GM10248 (cell line): ENCODE results near the gene COCH.
"Not testable (repeated sequence)": the region's sequence is repeated elsewhere in the genome, so short reads cannot be mapped to it uniquely, and the experiment has no call there.

Experiments used
- CTCF ChIA-PET: fragments of 300-600 bp; sonication (Branson Sonifier 250); formaldehyde crosslinking; extraction: SDS; loops from one replicate; lab custom pipeline; 2021; ENCODE audit warnings: antibody characterized with exemption; lab: Yijun Ruan, JAX
- POLR2A ChIA-PET: fragments of 350-650 bp; sonication (Branson Sonifier 250); formaldehyde crosslinking; extraction: SDS; loops from one replicate; lab custom pipeline; 2020; ENCODE audit warnings: antibody characterized with exemption; lab: Yijun Ruan, JAX
- DNase-seq: peaks from one replicate; pipeline ENCODE4 v3.0.0; 2012; ENCODE audit errors: extremely low spot score
- TF ChIP-seq, protein P1 (sequence below): IDR thresholded peaks from 2 replicates; pipeline ENCODE4 v1.5.1; 2012; ENCODE audit warnings: mild to moderate bottlenecking, low read depth; ENCODE audit errors: extremely low read depth, missing control alignments, control extremely low read depth

The COCH gene

DNA sequence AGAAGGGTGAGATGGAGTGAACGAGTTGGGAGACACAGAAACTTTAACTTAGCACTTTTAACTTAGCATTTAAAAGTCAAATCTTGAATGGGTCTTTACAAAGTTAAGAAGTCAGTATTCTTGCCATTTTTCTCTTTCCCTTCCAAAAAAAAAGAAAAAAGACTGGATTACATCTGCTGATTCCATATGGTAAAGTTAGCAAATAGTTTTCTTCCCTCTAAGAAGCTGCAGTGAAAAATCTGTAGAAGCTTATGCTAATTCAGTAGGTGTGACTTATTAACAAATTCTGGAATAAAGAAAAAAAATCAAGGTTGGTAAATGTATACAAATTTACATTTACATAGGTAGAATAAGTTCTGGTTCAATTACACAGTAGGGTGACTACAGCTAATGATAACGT lies 50.9 kb downstream of the COCH start:
- CTCF ChIA-PET, result interaction anchor here (1.4 to 1.5 kb wide), 2 partner anchors 9 to 10 kb away, joined by 4 read pairs; no protein-coding TSS in a partner anchor

DNA sequence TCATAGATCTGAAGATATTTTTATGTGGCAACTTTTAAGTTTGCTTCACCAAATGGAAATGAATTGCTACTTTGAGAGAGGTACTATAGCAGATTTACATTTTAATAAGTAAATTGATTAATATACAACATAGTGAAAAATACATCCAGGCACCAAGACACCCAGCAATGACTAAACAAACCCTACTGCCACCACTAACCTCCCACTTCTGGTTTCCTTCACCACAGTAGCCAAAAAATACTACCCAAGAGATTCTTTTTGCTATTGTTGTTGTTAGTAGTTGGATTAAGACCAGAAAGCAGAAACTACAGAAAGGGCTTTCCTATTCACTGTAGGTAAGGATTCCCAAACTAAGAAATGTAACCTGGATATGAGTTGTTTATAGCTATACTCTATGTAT lies 54.1 kb downstream of the COCH start:
- ChIA-PET CTCF (interaction anchor here (0.9 kb wide), 1 partner anchor 301 kb away, joined by 3 read pairs; no protein-coding TSS in a partner anchor), POLR2A (no interaction called here)
- TF ChIP-seq, protein P1, sequence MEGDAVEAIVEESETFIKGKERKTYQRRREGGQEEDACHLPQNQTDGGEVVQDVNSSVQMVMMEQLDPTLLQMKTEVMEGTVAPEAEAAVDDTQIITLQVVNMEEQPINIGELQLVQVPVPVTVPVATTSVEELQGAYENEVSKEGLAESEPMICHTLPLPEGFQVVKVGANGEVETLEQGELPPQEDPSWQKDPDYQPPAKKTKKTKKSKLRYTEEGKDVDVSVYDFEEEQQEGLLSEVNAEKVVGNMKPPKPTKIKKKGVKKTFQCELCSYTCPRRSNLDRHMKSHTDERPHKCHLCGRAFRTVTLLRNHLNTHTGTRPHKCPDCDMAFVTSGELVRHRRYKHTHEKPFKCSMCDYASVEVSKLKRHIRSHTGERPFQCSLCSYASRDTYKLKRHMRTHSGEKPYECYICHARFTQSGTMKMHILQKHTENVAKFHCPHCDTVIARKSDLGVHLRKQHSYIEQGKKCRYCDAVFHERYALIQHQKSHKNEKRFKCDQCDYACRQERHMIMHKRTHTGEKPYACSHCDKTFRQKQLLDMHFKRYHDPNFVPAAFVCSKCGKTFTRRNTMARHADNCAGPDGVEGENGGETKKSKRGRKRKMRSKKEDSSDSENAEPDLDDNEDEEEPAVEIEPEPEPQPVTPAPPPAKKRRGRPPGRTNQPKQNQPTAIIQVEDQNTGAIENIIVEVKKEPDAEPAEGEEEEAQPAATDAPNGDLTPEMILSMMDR, result no peak
- DNase-seq, result peak; percentile 9

More for the DNA sequence above, 50.9 kb downstream of the COCH start:
- no peak for DNase-seq
- POLR2A ChIA-PET, result no interaction called here
- TF ChIP-seq, protein P1, result no peak

DNA sequence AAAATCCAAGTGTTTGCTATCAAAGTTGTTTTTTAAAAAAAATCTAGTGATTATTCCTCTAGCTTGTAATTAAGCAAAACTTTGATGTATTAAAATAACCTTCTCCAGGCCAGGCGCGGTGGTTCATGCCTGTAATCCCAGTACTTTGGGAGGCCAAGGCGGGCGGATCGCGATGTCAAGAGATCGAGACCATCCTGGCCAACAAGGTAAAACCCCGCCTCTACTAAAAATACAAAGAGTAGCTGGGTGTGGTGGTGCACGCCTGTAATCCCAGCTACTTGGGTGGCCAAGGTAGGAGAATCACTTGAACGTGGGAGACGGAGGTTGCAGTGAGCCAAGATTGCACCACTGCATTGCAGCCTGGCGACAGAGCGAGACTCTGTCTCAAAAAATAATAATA lies 59.6 kb downstream of the COCH start:
- DNase-seq, POLR2A ChIA-PET: not testable (repeated sequence)
- CTCF ChIA-PET, result interaction anchor here (1.2 to 1.4 kb wide), 3 partner anchors 8 to 277 kb away, joined by 3 to 7 read pairs (median 4); no protein-coding TSS in a partner anchor

DNA sequence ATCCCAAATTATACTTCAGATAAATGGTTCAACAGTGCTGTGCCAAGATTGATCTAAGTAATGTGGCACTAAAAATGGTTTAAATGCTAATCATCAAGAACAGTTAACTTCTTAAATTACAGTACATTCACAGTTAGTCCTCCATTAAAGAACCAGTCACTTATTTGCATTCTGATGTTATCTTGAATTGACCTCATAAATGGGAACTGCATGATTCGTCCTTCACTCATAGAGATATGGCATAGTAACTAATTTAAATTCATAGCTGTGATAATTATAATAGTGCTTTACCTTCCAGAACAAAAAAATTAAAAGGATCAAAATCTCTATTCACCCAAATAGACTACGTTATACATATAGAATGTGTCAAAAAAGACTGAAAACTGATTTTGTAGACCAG lies 61.1 kb downstream of the COCH start:
- ChIA-PET CTCF (interaction anchor here (2.6 kb wide), 1 partner anchor 11 kb away, joined by 8 read pairs; no protein-coding TSS in a partner anchor), POLR2A (no interaction called here)
- TF ChIP-seq, protein P1, result no peak
- DNase-seq, result no peak

DNA sequence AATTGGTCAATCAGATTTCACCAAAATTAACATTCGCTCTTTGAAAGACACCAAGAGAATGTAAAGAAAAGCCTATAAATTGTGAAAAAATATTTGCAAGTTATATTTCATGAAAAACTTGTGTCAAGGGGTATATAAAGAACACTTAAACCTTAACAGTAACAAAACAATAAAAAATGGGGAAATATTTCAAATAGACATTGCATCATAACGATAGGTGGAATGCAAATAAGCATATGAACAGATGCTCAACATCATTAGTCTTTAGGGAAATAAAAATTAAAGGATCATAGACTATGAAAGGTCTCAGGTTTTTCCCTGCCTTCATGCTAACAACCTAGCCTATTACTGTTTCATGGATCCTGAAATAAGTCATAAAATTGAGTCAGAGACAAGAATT lies 64.3 kb downstream of the COCH start:
- CTCF ChIA-PET, result no interaction called here
- DNase-seq, result no peak
- POLR2A ChIA-PET, result no interaction called here
- TF ChIP-seq, protein P1, result no peak
